AG10803 (cell line): Measurements from ENCODE around the gene CTNNA2.

ENCODE experiments used
- DNase-seq: peaks from one replicate; pipeline ENCODE4 v3.0.0; 2010; ENCODE audit warnings: low read depth
- H3K4me3 ChIP-seq: 2 replicates; pipeline ENCODE4 v1.5.1; 2011; ENCODE audit warnings: mild to moderate bottlenecking, low read length, control low read depth
- TF ChIP-seq, protein P1 (sequence below): conservative IDR thresholded peaks from 2 replicates; pipeline ENCODE4 v1.5.1; 2011; ENCODE audit warnings: mild to moderate bottlenecking, low read length, control low read depth, inconsistent platforms

CTNNA2 gene

DNA sequence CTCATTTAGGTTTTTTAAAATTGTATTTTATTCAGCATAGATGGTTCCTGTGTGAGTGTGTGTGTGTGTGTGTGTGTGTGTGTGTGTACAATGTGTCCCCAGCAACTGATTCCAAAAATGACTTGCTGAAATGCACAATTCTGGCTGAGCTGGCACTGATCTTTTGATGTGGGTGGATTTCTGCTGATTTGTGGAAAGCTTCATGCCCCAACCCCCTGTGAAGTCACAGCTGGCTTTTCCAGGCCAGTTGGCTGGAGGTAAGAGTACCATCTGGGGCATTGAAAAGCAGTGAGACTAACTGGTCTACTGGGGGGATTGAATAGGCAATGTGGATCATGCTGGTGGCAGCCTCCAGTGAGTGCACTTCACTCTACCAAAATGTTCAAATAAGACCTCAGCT lies 604.5 kb downstream of the CTNNA2 start:
- no peak for DNase-seq
- TF ChIP-seq, protein P1, sequence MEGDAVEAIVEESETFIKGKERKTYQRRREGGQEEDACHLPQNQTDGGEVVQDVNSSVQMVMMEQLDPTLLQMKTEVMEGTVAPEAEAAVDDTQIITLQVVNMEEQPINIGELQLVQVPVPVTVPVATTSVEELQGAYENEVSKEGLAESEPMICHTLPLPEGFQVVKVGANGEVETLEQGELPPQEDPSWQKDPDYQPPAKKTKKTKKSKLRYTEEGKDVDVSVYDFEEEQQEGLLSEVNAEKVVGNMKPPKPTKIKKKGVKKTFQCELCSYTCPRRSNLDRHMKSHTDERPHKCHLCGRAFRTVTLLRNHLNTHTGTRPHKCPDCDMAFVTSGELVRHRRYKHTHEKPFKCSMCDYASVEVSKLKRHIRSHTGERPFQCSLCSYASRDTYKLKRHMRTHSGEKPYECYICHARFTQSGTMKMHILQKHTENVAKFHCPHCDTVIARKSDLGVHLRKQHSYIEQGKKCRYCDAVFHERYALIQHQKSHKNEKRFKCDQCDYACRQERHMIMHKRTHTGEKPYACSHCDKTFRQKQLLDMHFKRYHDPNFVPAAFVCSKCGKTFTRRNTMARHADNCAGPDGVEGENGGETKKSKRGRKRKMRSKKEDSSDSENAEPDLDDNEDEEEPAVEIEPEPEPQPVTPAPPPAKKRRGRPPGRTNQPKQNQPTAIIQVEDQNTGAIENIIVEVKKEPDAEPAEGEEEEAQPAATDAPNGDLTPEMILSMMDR: no peak
- no peak overlapping the region for H3K4me3 ChIP-seq

DNA sequence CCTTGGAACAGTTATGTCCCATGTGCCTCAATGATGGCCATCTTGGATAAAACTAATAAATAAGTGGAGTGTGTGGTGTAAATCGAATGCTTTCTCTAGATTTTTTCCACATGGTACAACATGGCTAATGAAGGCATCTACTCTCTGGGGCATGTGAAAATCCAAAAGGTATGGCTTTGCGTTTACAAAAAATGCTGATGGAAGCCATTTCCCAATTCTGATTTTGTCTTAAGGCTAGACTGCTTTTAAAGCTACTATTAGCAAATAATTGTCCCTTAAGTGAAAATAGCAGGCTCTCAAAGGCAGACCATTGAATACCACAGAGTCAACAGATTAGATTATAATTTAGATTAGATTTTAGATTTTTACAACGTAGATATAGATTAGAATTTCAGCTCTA lies 608.0 kb downstream of the CTNNA2 start:
- no peak for DNase-seq
- no peak overlapping the region for H3K4me3 ChIP-seq
- TF ChIP-seq, protein P1: no peak

DNA sequence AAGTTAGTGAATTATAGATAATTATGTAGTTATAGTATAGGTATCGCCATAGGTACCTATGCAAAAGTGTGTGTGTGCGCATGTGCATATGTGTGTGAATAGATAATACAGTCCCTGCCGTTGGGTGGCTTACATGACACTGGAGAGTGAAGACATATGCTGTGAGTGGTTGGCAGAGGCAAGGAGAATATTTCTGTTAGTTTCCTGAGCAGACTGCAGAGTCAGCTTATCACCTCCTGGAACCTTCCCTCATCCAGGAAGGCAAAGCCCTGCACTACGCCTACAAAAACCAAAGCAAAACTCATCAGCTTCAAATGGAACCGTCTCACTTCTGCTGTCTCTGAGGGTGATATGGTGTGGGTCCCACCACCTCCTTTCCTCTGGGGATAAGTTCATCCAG lies 609.8 kb downstream of the CTNNA2 start:
- no peak overlapping the region for H3K4me3 ChIP-seq
- TF ChIP-seq, protein P1: no peak
- DNase-seq: no peak

DNA sequence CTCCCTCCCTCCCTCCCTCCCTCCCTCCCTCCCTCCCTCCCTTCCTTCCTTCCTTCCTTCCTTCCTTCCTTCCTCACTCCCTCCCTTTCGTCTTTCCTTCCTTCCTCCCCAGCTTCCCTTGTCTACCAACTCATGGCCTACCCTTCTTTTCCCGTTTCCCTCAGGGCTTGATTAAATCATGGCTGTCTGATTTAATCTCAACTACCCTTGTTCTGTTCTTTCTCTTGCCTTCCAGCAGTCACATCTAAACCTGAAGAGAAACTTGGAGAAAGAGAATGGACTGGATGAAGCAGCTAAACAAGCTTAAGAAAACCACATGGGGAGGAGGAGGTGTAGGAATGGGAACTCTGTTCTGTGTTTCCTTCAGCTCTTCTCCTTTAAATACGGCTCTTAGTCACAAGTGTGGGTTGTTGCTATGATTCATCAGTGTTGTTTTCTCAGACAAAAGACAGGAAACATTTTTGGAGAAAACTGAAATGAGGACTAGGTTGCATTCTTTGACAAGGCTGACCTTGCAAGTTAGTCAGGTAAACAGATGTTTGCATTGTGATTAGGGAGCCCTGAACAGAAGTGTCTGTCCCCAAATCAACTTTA lies 613.8 kb downstream of the CTNNA2 start:
- H3K4me3 ChIP-seq: no peak overlapping the region
- peak; percentile 54 for DNase-seq

DNA sequence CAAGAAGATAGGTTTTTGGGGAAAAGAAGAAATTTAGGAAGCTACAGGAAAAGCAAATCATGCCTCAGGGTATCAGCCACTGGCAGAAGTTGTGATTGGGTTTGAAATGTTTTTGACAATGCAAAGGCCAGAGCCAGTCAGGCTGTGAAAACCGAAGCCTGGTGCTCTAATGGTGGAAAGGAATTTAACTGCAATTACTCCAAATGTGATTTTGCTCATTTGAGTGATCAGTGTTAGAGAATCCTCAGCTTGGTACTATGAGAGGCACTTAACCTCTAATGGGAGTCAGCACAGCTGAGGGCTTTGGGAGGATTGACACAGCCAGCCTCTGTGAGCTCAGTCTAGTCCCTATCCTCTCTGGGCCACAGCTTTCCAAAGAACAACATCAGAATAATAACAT lies 615.2 kb downstream of the CTNNA2 start:
- H3K4me3 ChIP-seq: no peak overlapping the region
- no peak for DNase-seq
- TF ChIP-seq, protein P1: no peak

More for the DNA sequence above, 613.8 kb downstream of the CTNNA2 start:
- TF ChIP-seq, protein P1: no peak

DNA sequence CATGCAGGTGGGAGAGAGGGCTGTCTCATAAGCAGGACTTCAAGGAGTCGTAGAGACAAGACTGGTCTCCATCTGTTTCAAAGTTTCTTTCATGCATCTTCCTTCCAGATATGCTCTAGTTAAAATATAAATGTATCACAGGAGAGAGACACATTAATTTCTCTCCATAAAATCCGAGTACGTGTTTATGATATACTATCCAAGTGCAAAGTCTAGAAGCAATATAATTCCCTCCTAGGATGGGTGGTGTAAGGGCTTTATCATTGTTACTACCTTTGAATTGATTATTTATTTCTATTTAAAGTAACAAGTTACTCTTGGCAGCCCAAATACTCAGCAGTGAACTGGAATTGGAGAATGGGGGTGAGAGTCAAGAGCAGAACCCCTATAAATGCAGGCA lies 619.4 kb downstream of the CTNNA2 start:
- DNase-seq: no peak
- TF ChIP-seq, protein P1: no peak
- H3K4me3 ChIP-seq: no peak overlapping the region

DNA sequence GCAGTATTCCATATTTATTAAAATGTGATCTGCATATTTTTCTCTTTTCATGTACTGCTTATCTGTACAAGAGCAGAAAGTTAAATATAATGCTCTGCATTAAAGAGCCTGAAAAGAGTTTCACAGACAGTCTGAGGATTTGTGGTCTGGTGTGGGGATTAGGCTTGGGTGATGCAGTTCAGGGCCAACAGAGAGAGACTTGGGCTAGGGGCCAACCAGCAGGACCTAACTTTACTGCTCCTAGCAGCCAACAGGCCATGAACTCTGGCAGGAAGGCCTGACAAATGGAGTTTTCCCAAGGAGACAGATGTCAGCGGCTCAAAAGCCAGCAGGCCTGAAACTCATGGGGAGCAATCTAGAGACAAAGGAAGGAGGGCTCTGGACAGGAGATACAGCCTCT lies 622.1 kb downstream of the CTNNA2 start:
- TF ChIP-seq, protein P1: no peak
- DNase-seq: no peak
- H3K4me3 ChIP-seq: no peak overlapping the region
